HEK293 (cell line): Measurements from ENCODE around the gene SESN1.

Experiments
- BCL11A ChIP-seq: fragments of 450-650 bp; formaldehyde crosslinking; IDR thresholded peaks from 2 replicates; pipeline ENCODE4 v1.5.1; 2016; ENCODE audit warnings: low read depth, missing biosample characterization, missing genetic modification characterization
- BCL11B ChIP-seq: fragments of 450-650 bp; formaldehyde crosslinking; IDR thresholded peaks from 2 replicates; pipeline ENCODE4 v1.5.1; 2016; ENCODE audit warnings: low read depth, missing biosample characterization, missing genetic modification characterization
- FEZF1 ChIP-seq: fragments of 450-650 bp; formaldehyde crosslinking; IDR thresholded peaks from 2 replicates; pipeline ENCODE4 v1.5.1; 2016; ENCODE audit warnings: missing biosample characterization, missing genetic modification characterization
- HOXA7 ChIP-seq: sonication (generic); formaldehyde crosslinking; IDR thresholded peaks from 2 replicates; pipeline ENCODE4 v1.8.1; 2022; ENCODE audit warnings: missing genetic modification reagents, borderline replicate concordance
- IKZF3 ChIP-seq: fragments of 450-650 bp; IDR thresholded peaks from 2 replicates; pipeline ENCODE4 v1.5.0; 2018; ENCODE audit warnings: missing biosample characterization, mild to moderate bottlenecking, missing genetic modification characterization, moderate library complexity
- KLF10 ChIP-seq: fragments of 450-650 bp; IDR thresholded peaks from 2 replicates; pipeline ENCODE4 v1.5.1; 2018; ENCODE audit warnings: missing biosample characterization, mild to moderate bottlenecking, missing genetic modification characterization
- OVOL3 ChIP-seq: fragments of 450-650 bp; formaldehyde crosslinking; IDR thresholded peaks from 2 replicates; pipeline ENCODE4 v1.5.1; 2016; ENCODE audit warnings: missing biosample characterization, missing genetic modification characterization
- SALL2 ChIP-seq: fragments of 450-650 bp; formaldehyde crosslinking; IDR thresholded peaks from 2 replicates; pipeline ENCODE4 v1.5.0; 2017; ENCODE audit warnings: missing biosample characterization, mild to moderate bottlenecking, missing genetic modification characterization, borderline replicate concordance
- SCRT1 ChIP-seq: fragments of 450-650 bp; formaldehyde crosslinking; IDR thresholded peaks from 2 replicates; pipeline ENCODE4 v1.5.1; 2016; ENCODE audit warnings: missing biosample characterization, missing genetic modification characterization, borderline replicate concordance
- SP3 ChIP-seq: fragments of 450-650 bp; formaldehyde crosslinking; IDR thresholded peaks from 2 replicates; pipeline ENCODE4 v1.5.1; 2016; ENCODE audit warnings: missing biosample characterization, missing genetic modification characterization
- TCF7L2 ChIP-seq: IDR thresholded peaks from 2 replicates; pipeline ENCODE4 v1.6.1; 2011; ENCODE audit warnings: low read depth, mild to moderate bottlenecking, inconsistent platforms, low read length, moderate library complexity, borderline replicate concordance
- YY1 ChIP-seq: fragments of 450-650 bp; formaldehyde crosslinking; IDR thresholded peaks from 2 replicates; pipeline ENCODE4 v1.5.1; 2018; ENCODE audit warnings: missing biosample characterization, missing genetic modification characterization
- ZFP69B ChIP-seq: fragments of 450-650 bp; formaldehyde crosslinking; IDR thresholded peaks from 2 replicates; pipeline ENCODE4 v1.5.1; 2016; ENCODE audit warnings: missing biosample characterization, missing genetic modification characterization
- ZNF138 ChIP-seq: fragments of 450-650 bp; formaldehyde crosslinking; IDR thresholded peaks from 2 replicates; pipeline ENCODE4 v1.5.1; 2016; ENCODE audit warnings: missing biosample characterization, missing genetic modification characterization, borderline replicate concordance
- ZNF16 ChIP-seq: fragments of 450-650 bp; formaldehyde crosslinking; IDR thresholded peaks from 2 replicates; pipeline ENCODE4 v1.5.1; 2016; ENCODE audit warnings: low read depth, missing biosample characterization, missing genetic modification characterization
- ZNF248 ChIP-seq: fragments of 450-650 bp; formaldehyde crosslinking; IDR thresholded peaks from 2 replicates; pipeline ENCODE4 v1.5.1; 2017; ENCODE audit warnings: missing biosample characterization, missing genetic modification characterization
- ZNF423 ChIP-seq: fragments of 450-650 bp; formaldehyde crosslinking; IDR thresholded peaks from 2 replicates; pipeline ENCODE4 v1.5.1; 2016; ENCODE audit warnings: missing biosample characterization, missing genetic modification characterization
- ZNF426 ChIP-seq: fragments of 450-650 bp; formaldehyde crosslinking; IDR thresholded peaks from 2 replicates; pipeline ENCODE4 v1.5.1; 2017; ENCODE audit warnings: missing biosample characterization, missing genetic modification characterization, mild to moderate bottlenecking, inconsistent platforms, moderate library complexity
- ZNF549 ChIP-seq: fragments of 450-650 bp; IDR thresholded peaks from 2 replicates; pipeline ENCODE4 v1.5.1; 2018; ENCODE audit warnings: missing biosample characterization, missing genetic modification characterization, mild to moderate bottlenecking, inconsistent platforms, moderate library complexity
- ZNF585B ChIP-seq: fragments of 450-650 bp; formaldehyde crosslinking; IDR thresholded peaks from 2 replicates; pipeline ENCODE4 v1.5.1; 2016; ENCODE audit warnings: missing biosample characterization, missing genetic modification characterization
- ZNF610 ChIP-seq: fragments of 450-650 bp; formaldehyde crosslinking; IDR thresholded peaks from 2 replicates; pipeline ENCODE4 v1.5.1; 2016; ENCODE audit warnings: missing biosample characterization, missing genetic modification characterization, borderline replicate concordance
- ZNF677 ChIP-seq: fragments of 450-650 bp; IDR thresholded peaks from 2 replicates; pipeline ENCODE4 v1.5.0; 2018; ENCODE audit warnings: missing biosample characterization, mild to moderate bottlenecking, missing genetic modification characterization, moderate library complexity
- TF ChIP-seq, protein P1 (sequence below): fragments of 450-650 bp; formaldehyde crosslinking; IDR thresholded peaks from 2 replicates; pipeline ENCODE4; 2016; ENCODE audit warnings: missing biosample characterization, missing genetic modification characterization
- TF ChIP-seq, protein P2 (sequence below): fragments of 450-650 bp; formaldehyde crosslinking; IDR thresholded peaks from 2 replicates; pipeline ENCODE4 v1.5.1; 2016; ENCODE audit warnings: missing biosample characterization, missing genetic modification characterization
- TF ChIP-seq, protein P3 (sequence below): fragments of 450-650 bp; formaldehyde crosslinking; IDR thresholded peaks from 2 replicates; pipeline ENCODE4 v1.5.1; 2016; ENCODE audit warnings: missing biosample characterization, missing genetic modification characterization, low read depth
- TF ChIP-seq, protein P4 (sequence below): sonication (generic); formaldehyde crosslinking; IDR thresholded peaks from 2 replicates; pipeline ENCODE4 v1.8.1; 2022; ENCODE audit warnings: mild to moderate bottlenecking, moderate library complexity, missing genetic modification reagents
- TF ChIP-seq, protein P5 (sequence below): fragments of 450-650 bp; formaldehyde crosslinking; IDR thresholded peaks from 2 replicates; pipeline ENCODE4 v1.5.1; 2016; ENCODE audit warnings: missing biosample characterization, missing genetic modification characterization
- TF ChIP-seq, protein P6 (sequence below): fragments of 450-650 bp; IDR thresholded peaks from 2 replicates; pipeline ENCODE4 v1.5.1; 2018; ENCODE audit warnings: missing biosample characterization, missing genetic modification characterization
- TF ChIP-seq, protein P7 (sequence below): fragments of 450-650 bp; formaldehyde crosslinking; conservative IDR thresholded peaks from 2 replicates; pipeline ENCODE4 v1.5.1; 2016; ENCODE audit warnings: low read depth, missing biosample characterization, missing genetic modification characterization

Gene SESN1

DNA sequence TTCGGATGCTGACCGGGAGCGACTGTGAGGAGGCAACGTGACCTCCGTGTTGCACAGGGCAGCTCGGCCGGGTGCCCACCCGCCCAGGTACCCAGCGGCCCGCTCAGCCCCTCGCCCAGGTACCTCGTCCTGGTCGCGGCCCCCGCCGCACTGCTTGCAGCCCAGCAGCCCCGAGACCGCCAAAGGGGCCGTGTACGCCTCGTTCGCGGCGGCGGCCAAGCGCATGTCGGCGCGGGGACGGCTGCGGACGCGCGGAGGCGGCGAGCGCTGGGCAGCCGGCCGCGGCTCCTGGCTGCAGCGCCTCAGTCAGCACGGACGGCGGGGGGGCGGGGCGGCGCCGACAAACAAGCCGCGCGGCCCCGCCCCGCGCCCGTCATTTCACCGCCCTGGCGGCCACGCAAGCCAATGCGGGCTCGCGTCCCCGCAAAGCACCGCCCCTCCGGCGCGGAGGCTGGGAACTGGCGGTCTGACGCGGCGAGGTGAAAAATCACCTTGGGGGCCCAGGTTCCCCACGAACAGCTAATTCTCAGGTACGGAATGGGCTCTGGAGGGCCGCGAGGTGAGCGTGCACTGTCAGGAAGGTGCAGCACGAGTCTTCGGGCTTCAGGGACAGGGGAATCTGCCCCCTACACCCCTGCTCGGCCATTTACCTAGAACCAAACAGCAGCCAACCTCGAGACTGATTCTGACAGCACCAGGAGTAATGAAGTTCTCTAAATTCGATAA, 85.2 kb downstream of the SESN1 start (continued):
- TF ChIP-seq, protein P1, sequence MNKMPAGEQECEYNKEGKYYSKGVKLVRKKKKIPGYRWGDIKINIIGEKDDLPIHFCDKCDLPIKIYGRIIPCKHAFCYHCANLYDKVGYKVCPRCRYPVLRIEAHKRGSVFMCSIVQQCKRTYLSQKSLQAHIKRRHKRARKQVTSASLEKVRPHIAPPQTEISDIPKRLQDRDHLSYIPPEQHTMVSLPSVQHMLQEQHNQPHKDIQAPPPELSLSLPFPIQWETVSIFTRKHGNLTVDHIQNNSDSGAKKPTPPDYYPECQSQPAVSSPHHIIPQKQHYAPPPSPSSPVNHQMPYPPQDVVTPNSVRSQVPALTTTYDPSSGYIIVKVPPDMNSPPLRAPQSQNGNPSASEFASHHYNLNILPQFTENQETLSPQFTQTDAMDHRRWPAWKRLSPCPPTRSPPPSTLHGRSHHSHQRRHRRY: no peak
- TF ChIP-seq ZNF585B (tag by site-specific recombination) (no peak), OVOL3 (tag by site-specific recombination) (no peak), ZNF677 (tag by site-specific recombination) (no peak), KLF10 (peak; percentile 27; the same call in 1 of the 2 replicates), SP3 (tag by site-specific recombination) (peak; percentile 49; the same call in 1 of the 2 replicates), BCL11B (tag by site-specific recombination) (no peak), TCF7L2 (no peak), ZNF549 (tag by site-specific recombination) (no peak), ZNF248 (tag by site-specific recombination) (no peak), SALL2 (tag by site-specific recombination) (no peak), ZFP69B (tag by site-specific recombination) (no peak), ZNF423 (no peak), SCRT1 (tag by site-specific recombination) (no peak), HOXA7 (CRISPR knock-in tag) (no peak), ZNF610 (tag by site-specific recombination) (no peak), ZNF138 (no peak), ZNF16 (tag by site-specific recombination) (no peak), BCL11A (0 out of 2 replicates have a peak, but pooled peaks have one; percentile 19), ZNF426 (tag by site-specific recombination) (no peak), YY1 (no peak), FEZF1 (tag by site-specific recombination) (peak; percentile 65), IKZF3 (tag by site-specific recombination) (0 out of 2 replicates have a peak, but pooled peaks have one; percentile 5)
- TF ChIP-seq, protein P2, sequence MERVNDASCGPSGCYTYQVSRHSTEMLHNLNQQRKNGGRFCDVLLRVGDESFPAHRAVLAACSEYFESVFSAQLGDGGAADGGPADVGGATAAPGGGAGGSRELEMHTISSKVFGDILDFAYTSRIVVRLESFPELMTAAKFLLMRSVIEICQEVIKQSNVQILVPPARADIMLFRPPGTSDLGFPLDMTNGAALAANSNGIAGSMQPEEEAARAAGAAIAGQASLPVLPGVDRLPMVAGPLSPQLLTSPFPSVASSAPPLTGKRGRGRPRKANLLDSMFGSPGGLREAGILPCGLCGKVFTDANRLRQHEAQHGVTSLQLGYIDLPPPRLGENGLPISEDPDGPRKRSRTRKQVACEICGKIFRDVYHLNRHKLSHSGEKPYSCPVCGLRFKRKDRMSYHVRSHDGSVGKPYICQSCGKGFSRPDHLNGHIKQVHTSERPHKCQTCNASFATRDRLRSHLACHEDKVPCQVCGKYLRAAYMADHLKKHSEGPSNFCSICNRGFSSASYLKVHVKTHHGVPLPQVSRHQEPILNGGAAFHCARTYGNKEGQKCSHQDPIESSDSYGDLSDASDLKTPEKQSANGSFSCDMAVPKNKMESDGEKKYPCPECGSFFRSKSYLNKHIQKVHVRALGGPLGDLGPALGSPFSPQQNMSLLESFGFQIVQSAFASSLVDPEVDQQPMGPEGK (tag by site-specific recombination): peak; percentile 45
- TF ChIP-seq, protein P3, sequence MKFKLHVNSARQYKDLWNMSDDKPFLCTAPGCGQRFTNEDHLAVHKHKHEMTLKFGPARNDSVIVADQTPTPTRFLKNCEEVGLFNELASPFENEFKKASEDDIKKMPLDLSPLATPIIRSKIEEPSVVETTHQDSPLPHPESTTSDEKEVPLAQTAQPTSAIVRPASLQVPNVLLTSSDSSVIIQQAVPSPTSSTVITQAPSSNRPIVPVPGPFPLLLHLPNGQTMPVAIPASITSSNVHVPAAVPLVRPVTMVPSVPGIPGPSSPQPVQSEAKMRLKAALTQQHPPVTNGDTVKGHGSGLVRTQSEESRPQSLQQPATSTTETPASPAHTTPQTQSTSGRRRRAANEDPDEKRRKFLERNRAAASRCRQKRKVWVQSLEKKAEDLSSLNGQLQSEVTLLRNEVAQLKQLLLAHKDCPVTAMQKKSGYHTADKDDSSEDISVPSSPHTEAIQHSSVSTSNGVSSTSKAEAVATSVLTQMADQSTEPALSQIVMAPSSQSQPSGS (tag by site-specific recombination): no peak
- TF ChIP-seq, protein P4, sequence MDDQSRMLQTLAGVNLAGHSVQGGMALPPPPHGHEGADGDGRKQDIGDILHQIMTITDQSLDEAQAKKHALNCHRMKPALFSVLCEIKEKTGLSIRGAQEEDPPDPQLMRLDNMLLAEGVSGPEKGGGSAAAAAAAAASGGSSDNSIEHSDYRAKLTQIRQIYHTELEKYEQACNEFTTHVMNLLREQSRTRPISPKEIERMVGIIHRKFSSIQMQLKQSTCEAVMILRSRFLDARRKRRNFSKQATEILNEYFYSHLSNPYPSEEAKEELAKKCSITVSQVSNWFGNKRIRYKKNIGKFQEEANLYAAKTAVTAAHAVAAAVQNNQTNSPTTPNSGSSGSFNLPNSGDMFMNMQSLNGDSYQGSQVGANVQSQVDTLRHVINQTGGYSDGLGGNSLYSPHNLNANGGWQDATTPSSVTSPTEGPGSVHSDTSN (CRISPR knock-in tag): peak; percentile 99
- TF ChIP-seq, protein P5, sequence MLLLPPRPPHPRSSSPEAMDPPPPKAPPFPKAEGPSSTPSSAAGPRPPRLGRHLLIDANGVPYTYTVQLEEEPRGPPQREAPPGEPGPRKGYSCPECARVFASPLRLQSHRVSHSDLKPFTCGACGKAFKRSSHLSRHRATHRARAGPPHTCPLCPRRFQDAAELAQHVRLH: 0 out of 2 replicates have a peak, but pooled peaks have one; percentile 1
- TF ChIP-seq, protein P6, sequence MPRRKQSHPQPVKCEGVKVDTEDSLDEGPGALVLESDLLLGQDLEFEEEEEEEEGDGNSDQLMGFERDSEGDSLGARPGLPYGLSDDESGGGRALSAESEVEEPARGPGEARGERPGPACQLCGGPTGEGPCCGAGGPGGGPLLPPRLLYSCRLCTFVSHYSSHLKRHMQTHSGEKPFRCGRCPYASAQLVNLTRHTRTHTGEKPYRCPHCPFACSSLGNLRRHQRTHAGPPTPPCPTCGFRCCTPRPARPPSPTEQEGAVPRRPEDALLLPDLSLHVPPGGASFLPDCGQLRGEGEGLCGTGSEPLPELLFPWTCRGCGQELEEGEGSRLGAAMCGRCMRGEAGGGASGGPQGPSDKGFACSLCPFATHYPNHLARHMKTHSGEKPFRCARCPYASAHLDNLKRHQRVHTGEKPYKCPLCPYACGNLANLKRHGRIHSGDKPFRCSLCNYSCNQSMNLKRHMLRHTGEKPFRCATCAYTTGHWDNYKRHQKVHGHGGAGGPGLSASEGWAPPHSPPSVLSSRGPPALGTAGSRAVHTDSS (tag by site-specific recombination): no peak
- TF ChIP-seq, protein P7, sequence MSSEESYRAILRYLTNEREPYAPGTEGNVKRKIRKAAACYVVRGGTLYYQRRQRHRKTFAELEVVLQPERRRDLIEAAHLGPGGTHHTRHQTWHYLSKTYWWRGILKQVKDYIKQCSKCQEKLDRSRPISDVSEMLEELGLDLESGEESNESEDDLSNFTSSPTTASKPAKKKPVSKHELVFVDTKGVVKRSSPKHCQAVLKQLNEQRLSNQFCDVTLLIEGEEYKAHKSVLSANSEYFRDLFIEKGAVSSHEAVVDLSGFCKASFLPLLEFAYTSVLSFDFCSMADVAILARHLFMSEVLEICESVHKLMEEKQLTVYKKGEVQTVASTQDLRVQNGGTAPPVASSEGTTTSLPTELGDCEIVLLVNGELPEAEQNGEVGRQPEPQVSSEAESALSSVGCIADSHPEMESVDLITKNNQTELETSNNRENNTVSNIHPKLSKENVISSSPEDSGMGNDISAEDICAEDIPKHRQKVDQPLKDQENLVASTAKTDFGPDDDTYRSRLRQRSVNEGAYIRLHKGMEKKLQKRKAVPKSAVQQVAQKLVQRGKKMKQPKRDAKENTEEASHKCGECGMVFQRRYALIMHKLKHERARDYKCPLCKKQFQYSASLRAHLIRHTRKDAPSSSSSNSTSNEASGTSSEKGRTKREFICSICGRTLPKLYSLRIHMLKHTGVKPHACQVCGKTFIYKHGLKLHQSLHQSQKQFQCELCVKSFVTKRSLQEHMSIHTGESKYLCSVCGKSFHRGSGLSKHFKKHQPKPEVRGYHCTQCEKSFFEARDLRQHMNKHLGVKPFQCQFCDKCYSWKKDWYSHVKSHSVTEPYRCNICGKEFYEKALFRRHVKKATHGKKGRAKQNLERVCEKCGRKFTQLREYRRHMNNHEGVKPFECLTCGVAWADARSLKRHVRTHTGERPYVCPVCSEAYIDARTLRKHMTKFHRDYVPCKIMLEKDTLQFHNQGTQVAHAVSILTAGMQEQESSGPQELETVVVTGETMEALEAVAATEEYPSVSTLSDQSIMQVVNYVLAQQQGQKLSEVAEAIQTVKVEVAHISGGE (tag by site-specific recombination): no peak
